Esophagus squamous epithelium (tissue), 5 donors: ENCODE results near the gene ADAMTSL1. TPM values are rescaled to one million over a fixed set of nuclear protein-coding genes. Genes with fewer than 3 reads are reported as not detected.

Source experiments
- DNase-seq: peaks from one replicate; lab custom pipeline; 2025; lab: John Stamatoyannopoulos, UW
- H3K27ac ChIP-seq, 4 donors: fragments of 200-600 bp; sonication (generic); one replicate each; pipeline ENCODE4 v1.5.1; 2016 to 2019; ENCODE audit warnings: mild to moderate bottlenecking in 1 of 4
- H3K27me3 ChIP-seq, 4 donors: fragments of 200-600 bp; sonication (generic); 1 replicate in 3 of 4; 2 replicates in 1 of 4; pipeline versions ENCODE4 v1.5.1 to v1.6.0; 2017 to 2021; ENCODE audit warnings: antibody characterized with exemption in 1 of 4
- H3K36me3 ChIP-seq, 3 donors: fragments of 200-600 bp; sonication (generic); one replicate each; pipeline ENCODE4 v1.5.1; 2016 to 2019
- H3K4me1 ChIP-seq, 3 donors: fragments of 200-600 bp; sonication (generic); one replicate each; pipeline ENCODE4 v1.5.1; 2017 to 2019
- H3K4me3 ChIP-seq, 4 donors: fragments of 200-600 bp; sonication (generic); 1 replicate in 3 of 4; 2 replicates in 1 of 4; pipeline ENCODE4 v1.5.1; 2016 to 2019; ENCODE audit warnings: mild to moderate bottlenecking in 2 of 4, moderate library complexity in 1 of 4
- H3K9me3 ChIP-seq, 3 donors: fragments of 200-600 bp; sonication (generic); one replicate each; pipeline ENCODE4 v1.5.1; 2016 to 2019
- CTCF ChIP-seq, 6 experiments: fragments of 450-650 bp in 4 of 6; fragments of 200-600 bp in 2 of 6; sonication (generic) in 2 of 6; IDR thresholded peaks; one replicate each; pipeline ENCODE4 v1.5.1; 2016 to 2019; ENCODE audit warnings: antibody characterized with exemption in 6 of 6, mild to moderate bottlenecking in 4 of 6, moderate library complexity in 4 of 6
- POLR2A ChIP-seq, 4 donors: fragments of 450-650 bp; IDR thresholded peaks; one replicate each; pipeline ENCODE4 v1.6.1; 2017; ENCODE audit warnings: antibody characterized with exemption in 4 of 4, mild to moderate bottlenecking in 4 of 4, moderate library complexity in 3 of 4
- WGBS, 2 donors: methylation state at CpG; one replicate each; pipeline ENCODE4 v1.1.5; 2018; 5-methylcytosine and 5-hydroxymethylcytosine counted together
- intact Hi-C: fragments of 100-400 bp; cut with DNase I; formaldehyde crosslinking; loops from one replicate; pipeline ENCODE4 v1.15.0; 2022
- total RNA-seq, 4 donors: library from RNA; depleted of rRNA; stranded (reverse); fragments of >200 nt; gene quantifications; one replicate each; pipeline ENCODE4 v1.1.0, GENCODE V29; 2016
- donor health status: DM: yes; HTN: yes; CAD: no.

Gene ADAMTSL1
- total RNA-seq, 4 donors from 2014 or later, result 0.80 to 23.7 (median 2.3) TPM

- Histone ChIP-seq H3K4me1 (peaks cover 0 to 23% (median 15%) of the 10 kb centered on the region in 3 donors), H3K36me3 (no peaks in the 10 kb centered on the region), H3K27me3 (no peaks in the 10 kb centered on the region), H3K9me3 (no peaks in the 10 kb centered on the region), H3K4me3 (no peak overlapping the region), H3K27ac (peak overlapping the region in 1 of 4 donors; percentile 23)
- intact Hi-C loops, result no loop called here
- WGBS, 2 donors, result 17 to 46% methylated on average over 6 of the region's 6 CpGs
- DNase-seq, result no peak
- no peak for TF ChIP-seq POLR2A (IDR thresholded peaks at IDR 0.05)
- TF ChIP-seq CTCF (IDR thresholded peaks at IDR 0.05), result no peak
Measured at GRCh38 chr9:18666986-18667772, 193.2 kb downstream of the ADAMTSL1 start.

- H3K4me1 ChIP-seq, result peaks cover 0 to 23% (median 15%) of the 10 kb centered on the region in 3 donors
- H3K27ac ChIP-seq, result no peak overlapping the region
- H3K4me3 ChIP-seq, result no peak overlapping the region
- no peaks in the 10 kb centered on the region for H3K27me3 ChIP-seq
- H3K9me3 ChIP-seq, result no peaks in the 10 kb centered on the region
- intact Hi-C loops, result no loop called here
- 25 to 47% methylated on average over 2 of the region's 2 CpGs for WGBS, 2 donors
- no peaks in the 10 kb centered on the region for H3K36me3 ChIP-seq
- DNase-seq, result no peak
- no peak for TF ChIP-seq POLR2A (IDR thresholded peaks at IDR 0.05)
- TF ChIP-seq CTCF (IDR thresholded peaks at IDR 0.05), result no peak
Measured at GRCh38 chr9:18668944-18669343, 195.0 kb downstream of the ADAMTSL1 start.

- no peak overlapping the region for H3K4me3 ChIP-seq
- H3K9me3 ChIP-seq, result no peaks in the 10 kb centered on the region
- intact Hi-C loops, result no loop called here
- DNase-seq, result no peak
- no peaks in the 10 kb centered on the region for H3K27me3 ChIP-seq
- no peaks in the 10 kb centered on the region for H3K36me3 ChIP-seq
- no peak overlapping the region for H3K27ac ChIP-seq
- TF ChIP-seq POLR2A (IDR thresholded peaks at IDR 0.05) (no peak), CTCF (IDR thresholded peaks at IDR 0.05) (no peak)
- peaks cover 0 to 12% (median under 1%) of the 10 kb centered on the region in 3 donors for H3K4me1 ChIP-seq
Measured at GRCh38 chr9:18672706-18673105, 198.8 kb downstream of the ADAMTSL1 start.

GRCh38 chr9:18673179-18673578 lies 199.2 kb downstream of the ADAMTSL1 start:
- Histone ChIP-seq H3K4me3 (no peak overlapping the region), H3K9me3 (no peaks in the 10 kb centered on the region), H3K4me1 (peaks cover 0 to 12% (median 0%) of the 10 kb centered on the region in 3 donors), H3K27ac (no peak overlapping the region), H3K27me3 (no peaks in the 10 kb centered on the region), H3K36me3 (no peaks in the 10 kb centered on the region)
- DNase-seq, result no peak
- intact Hi-C loops, result no loop called here
- 26 to 37% methylated on average over 4 of the region's 4 CpGs for WGBS, 2 donors
- TF ChIP-seq CTCF (IDR thresholded peaks at IDR 0.05) (no peak), POLR2A (IDR thresholded peaks at IDR 0.05) (no peak)

- WGBS, 2 donors, result 45 to 50% methylated on average over 1 of the region's 1 CpG
- no peak for TF ChIP-seq POLR2A (IDR thresholded peaks at IDR 0.05)
- TF ChIP-seq CTCF (IDR thresholded peaks at IDR 0.05), result no peak
- no peak for DNase-seq
- Histone ChIP-seq H3K27ac (no peak overlapping the region), H3K4me1 (peaks cover 0 to 20% (median 0%) of the 10 kb centered on the region in 3 donors), H3K27me3 (no peaks in the 10 kb centered on the region), H3K36me3 (no peaks in the 10 kb centered on the region), H3K9me3 (no peaks in the 10 kb centered on the region), H3K4me3 (no peak overlapping the region)
- intact Hi-C loops, result no loop called here
Measured at GRCh38 chr9:18675332-18675731, 201.4 kb downstream of the ADAMTSL1 start.
